Endodermal cell (in vitro differentiated cells): Measurements from ENCODE around the gene CAPN12. TPM values are rescaled to one million over a fixed set of nuclear protein-coding genes. Genes with fewer than 3 reads are reported as not detected.

Experiments used
- DNase-seq: peaks from one replicate; pipeline ENCODE4 v3.0.0-alpha.2; 2017
- H3K27ac ChIP-seq: 2 replicates; pipeline ENCODE4 v1.5.1; 2013; ENCODE audit warnings: mild to moderate bottlenecking, low read depth, low read length, moderate library complexity
- H3K27me3 ChIP-seq: 2 replicates; pipeline ENCODE4 v1.6.1; 2013; ENCODE audit warnings: mild to moderate bottlenecking, low read length, moderate library complexity; ENCODE audit not compliant: insufficient read depth, control insufficient read depth, poor library complexity, severe bottlenecking
- H3K36me3 ChIP-seq: 2 replicates; pipeline ENCODE4 v1.7.0; 2013; ENCODE audit warnings: mild to moderate bottlenecking, low read length, moderate library complexity; ENCODE audit not compliant: control insufficient read depth, insufficient read depth
- H3K4me1 ChIP-seq: one replicate; pipeline ENCODE4 v1.7.0; 2013; ENCODE audit warnings: low read length; ENCODE audit not compliant: control insufficient read depth, insufficient read depth
- H3K4me3 ChIP-seq: 2 replicates; pipeline ENCODE4 v1.5.1; 2013; ENCODE audit warnings: mild to moderate bottlenecking, low read length, moderate library complexity
- H3K9ac ChIP-seq: 2 replicates; pipeline ENCODE4 v1.6.1; 2013; ENCODE audit warnings: mild to moderate bottlenecking, low read length, moderate library complexity; ENCODE audit not compliant: poor library complexity, severe bottlenecking; ENCODE audit errors: extremely low read depth
- H3K9me3 ChIP-seq: 2 replicates; pipeline ENCODE4 v1.6.1; 2013; ENCODE audit warnings: mild to moderate bottlenecking, low read length, moderate library complexity; ENCODE audit not compliant: control insufficient read depth
- H3K27ac Mint-ChIP-seq: 2 replicates; pipeline ENCODE4 v1.8.0; 2020; ENCODE audit warnings: mixed read lengths
- H3K27me3 Mint-ChIP-seq: 2 replicates; pipeline ENCODE4 v1.8.0; 2021; ENCODE audit warnings: mild to moderate bottlenecking, mixed read lengths; ENCODE audit not compliant: insufficient read depth
- H3K36me3 Mint-ChIP-seq: 2 replicates; pipeline ENCODE4 v1.8.0; 2020; ENCODE audit warnings: low read depth, mixed read lengths
- H3K4me1 Mint-ChIP-seq: 2 replicates; pipeline ENCODE4 v1.8.0; 2020; ENCODE audit warnings: mixed read lengths
- H3K4me3 Mint-ChIP-seq: 2 replicates; pipeline ENCODE4 v1.8.0; 2020; ENCODE audit warnings: mild to moderate bottlenecking, moderate library complexity, mixed read lengths
- H3K9me3 Mint-ChIP-seq: 2 replicates; pipeline ENCODE4 v1.8.0; 2020; ENCODE audit warnings: mild to moderate bottlenecking, mixed read lengths
- CTCF ChIP-seq: fragments of 200-600 bp; sonication (generic); conservative IDR thresholded peaks from 2 replicates; pipeline ENCODE4 v1.5.0; 2021; ENCODE audit warnings: antibody characterized with exemption, mild to moderate bottlenecking
- WGBS, 2 experiments: methylation state at CpG; one replicate each; pipeline versions ENCODE4 v1.1.5 to v1.1.7; 2013; ENCODE audit warnings: missing lambda C conversion rate in 2 of 2, mixed read lengths in 1 of 2; ENCODE audit not compliant: insufficient coverage in 1 of 2, insufficient read length in 1 of 2; 5-methylcytosine and 5-hydroxymethylcytosine counted together
- total RNA-seq, 2 donors: library from RNA; stranded (reverse); fragmentation: NEBNext Ultra II Directional in 1 of 2; extraction: Animal tissue kit (Norgen Biotek cat#: 25700) in 1 of 2; gene quantifications; 2 replicates in 1 of 2; 3 replicates in 1 of 2; pipeline ENCODE4 v1.2.1, GENCODE V29; 2021

The CAPN12 gene
- total RNA-seq, 2 donors from 2014 or later, result 14.5 to 83.0 TPM

- no peak for DNase-seq
- Mint-ChIP-seq H3K4me1 (peaks cover 2% of the 10 kb centered on the region), H3K4me3 (no peak overlapping the region)
These were observed 3.3 kb downstream of the CAPN12 start for GRCh38 chr19:38740932-38741331.

GRCh38 chr19:38740257-38740592 lies 4.0 kb downstream of the CAPN12 start:
- 93 to 100% methylated on average over 5 to 9 of the region's 9 CpGs for WGBS, 2 experiments
- TF ChIP-seq CTCF, result no peak
- H3K9me3 Mint-ChIP-seq, result peaks cover 2% of the 10 kb centered on the region
- no peak overlapping the region for H3K4me3 Mint-ChIP-seq
- Histone ChIP-seq H3K27ac (no peak overlapping the region), H3K4me1 (no peaks in the 10 kb centered on the region), H3K36me3 (no peaks in the 10 kb centered on the region), H3K27me3 (no peaks in the 10 kb centered on the region), H3K9me3 (no peaks in the 10 kb centered on the region), H3K4me3 (no peak overlapping the region), H3K9ac (no peak overlapping the region)
- H3K36me3 Mint-ChIP-seq, result peaks cover 8% of the 10 kb centered on the region
- peaks cover 7% of the 10 kb centered on the region for H3K27me3 Mint-ChIP-seq
- H3K4me1 Mint-ChIP-seq, result peaks cover 2% of the 10 kb centered on the region
- H3K27ac Mint-ChIP-seq, result no peak overlapping the region
- DNase-seq, result no peak

More at GRCh38 chr19:38740932-38741331, 3.3 kb downstream of the CAPN12 start:
- no peak overlapping the region for H3K27ac Mint-ChIP-seq
- Histone ChIP-seq H3K36me3 (no peaks in the 10 kb centered on the region), H3K9ac (no peak overlapping the region), H3K9me3 (no peaks in the 10 kb centered on the region), H3K4me3 (no peak overlapping the region), H3K4me1 (no peaks in the 10 kb centered on the region), H3K27me3 (no peaks in the 10 kb centered on the region), H3K27ac (no peak overlapping the region)
- 90 to 100% methylated on average over 2 of the region's 2 CpGs for WGBS, 2 experiments
- H3K27me3 Mint-ChIP-seq, result peaks cover 7% of the 10 kb centered on the region
- peaks cover 2% of the 10 kb centered on the region for H3K9me3 Mint-ChIP-seq
- TF ChIP-seq CTCF, result no peak
- peaks cover 8% of the 10 kb centered on the region for H3K36me3 Mint-ChIP-seq

- peaks cover 5% of the 10 kb centered on the region for H3K4me1 Mint-ChIP-seq
- DNase-seq, result peak; percentile 41
- 91 to 93% methylated on average over 8 to 16 of the region's 16 CpGs for WGBS, 2 experiments
- H3K4me3 Mint-ChIP-seq, result no peak overlapping the region
- no peak overlapping the region for H3K4me3 ChIP-seq
- H3K27me3 ChIP-seq, result no peaks in the 10 kb centered on the region
- H3K36me3 ChIP-seq, result no peaks in the 10 kb centered on the region
- H3K4me1 ChIP-seq, result peaks cover 4% of the 10 kb centered on the region
- no peak overlapping the region for H3K9ac ChIP-seq
- no peak for TF ChIP-seq CTCF
- peaks cover 8% of the 10 kb centered on the region for H3K36me3 Mint-ChIP-seq
- H3K27me3 Mint-ChIP-seq, result peaks cover 7% of the 10 kb centered on the region
- no peak overlapping the region for H3K27ac ChIP-seq
- peaks cover 2% of the 10 kb centered on the region for H3K9me3 Mint-ChIP-seq
- H3K9me3 ChIP-seq, result no peaks in the 10 kb centered on the region
- H3K27ac Mint-ChIP-seq, result no peak overlapping the region
These were observed 4.6 kb downstream of the CAPN12 start for GRCh38 chr19:38739440-38740256.
